Stimulated activated CD4-positive, alpha-beta T cell treated with anti-CD3 and anti-CD28 coated beads, Interleukin-2, amount 100 ng/mL, for 4 hours (primary cell): ENCODE measurements around the gene SAP30.

Source experiments
- DNase-seq: peaks from one replicate; pipeline ENCODE4 v3.0.0-alpha.2; 2020; ENCODE audit warnings: low read depth

The SAP30 gene, protein sequence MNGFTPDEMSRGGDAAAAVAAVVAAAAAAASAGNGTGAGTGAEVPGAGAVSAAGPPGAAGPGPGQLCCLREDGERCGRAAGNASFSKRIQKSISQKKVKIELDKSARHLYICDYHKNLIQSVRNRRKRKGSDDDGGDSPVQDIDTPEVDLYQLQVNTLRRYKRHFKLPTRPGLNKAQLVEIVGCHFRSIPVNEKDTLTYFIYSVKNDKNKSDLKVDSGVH

GRCh38 chr4:173370477-173371291, at the start of gene SAP30:
SAP30 (plus strand) TSS chr4:173370954; CDS start chr4:173371183, 229 bp downstream.
- peak; percentile 96 for DNase-seq

- DNase-seq: no peak
Measured at GRCh38 chr4:173325007-173325736, 45.6 kb upstream of the SAP30 start.

DNA sequence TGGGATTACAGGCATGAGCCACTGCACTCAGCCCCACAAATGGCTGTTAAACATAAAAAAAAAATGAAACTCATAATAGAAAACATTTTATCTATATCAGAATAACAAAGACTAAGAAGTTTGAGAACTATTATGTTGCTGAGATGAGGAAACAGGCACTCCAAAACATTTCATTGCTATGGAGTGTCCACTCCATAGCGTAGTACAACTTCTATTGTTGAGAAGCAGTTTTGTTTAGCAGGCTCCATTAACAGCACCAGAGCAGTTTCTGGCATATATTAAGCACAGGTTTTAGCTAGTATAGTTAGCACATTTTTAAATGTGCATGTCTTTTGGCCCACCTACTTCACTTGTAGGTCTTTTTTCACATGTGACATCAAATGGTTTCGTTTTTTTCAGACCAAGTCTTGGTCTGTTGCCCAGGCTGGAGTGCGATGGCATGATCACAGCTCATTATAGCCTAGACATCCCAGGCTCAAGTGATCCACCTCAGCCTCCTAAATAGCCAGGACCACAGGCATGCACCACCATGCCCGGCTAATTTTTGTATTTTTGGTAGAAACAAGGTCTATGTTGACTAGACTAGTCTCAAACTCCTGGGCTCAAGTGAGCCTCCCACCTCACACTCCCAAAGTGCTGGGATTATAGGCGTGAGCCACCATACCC, 42.4 kb upstream of the SAP30 start:
- no peak for DNase-seq

GRCh38 chr4:173330590-173330989, 40.2 kb upstream of the SAP30 start:
- DNase-seq: no peak

GRCh38 chr4:173332021-173332487, 38.7 kb upstream of the SAP30 start:
- DNase-seq: no peak

GRCh38 chr4:173332963-173333657, 37.6 kb upstream of the SAP30 start:
- peak; percentile 3 for DNase-seq

DNA sequence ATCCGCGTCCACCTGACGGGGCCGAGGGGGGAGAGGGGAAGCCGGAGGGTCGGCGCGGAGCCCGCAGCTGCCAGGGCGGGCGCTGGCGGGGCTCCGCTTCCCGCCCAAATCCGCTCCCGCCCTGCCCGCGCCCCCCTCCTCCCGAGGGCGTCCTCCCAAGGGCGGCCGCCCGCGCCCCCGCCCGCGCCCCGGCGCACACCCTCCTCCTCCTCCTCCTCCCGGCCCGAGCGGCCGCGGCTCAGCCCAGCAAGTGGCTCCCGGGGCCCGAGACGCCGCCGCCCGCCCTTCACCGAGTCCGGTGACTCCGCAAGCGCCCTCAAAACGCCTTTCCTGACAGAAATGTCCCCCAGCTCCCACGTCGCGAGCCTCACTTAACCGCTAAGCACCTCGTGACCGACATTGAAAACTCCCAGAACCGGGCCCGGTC, 37.1 kb upstream of the SAP30 start:
- peak; percentile 14 for DNase-seq

GRCh38 chr4:173334085-173334890, 36.5 kb upstream of the SAP30 start, which contains the start of gene HMGB2:
HMGB2 (minus strand) TSS chr4:173334358; CDS start chr4:173333649, 709 bp downstream.
- DNase-seq: peak; percentile 99

DNA sequence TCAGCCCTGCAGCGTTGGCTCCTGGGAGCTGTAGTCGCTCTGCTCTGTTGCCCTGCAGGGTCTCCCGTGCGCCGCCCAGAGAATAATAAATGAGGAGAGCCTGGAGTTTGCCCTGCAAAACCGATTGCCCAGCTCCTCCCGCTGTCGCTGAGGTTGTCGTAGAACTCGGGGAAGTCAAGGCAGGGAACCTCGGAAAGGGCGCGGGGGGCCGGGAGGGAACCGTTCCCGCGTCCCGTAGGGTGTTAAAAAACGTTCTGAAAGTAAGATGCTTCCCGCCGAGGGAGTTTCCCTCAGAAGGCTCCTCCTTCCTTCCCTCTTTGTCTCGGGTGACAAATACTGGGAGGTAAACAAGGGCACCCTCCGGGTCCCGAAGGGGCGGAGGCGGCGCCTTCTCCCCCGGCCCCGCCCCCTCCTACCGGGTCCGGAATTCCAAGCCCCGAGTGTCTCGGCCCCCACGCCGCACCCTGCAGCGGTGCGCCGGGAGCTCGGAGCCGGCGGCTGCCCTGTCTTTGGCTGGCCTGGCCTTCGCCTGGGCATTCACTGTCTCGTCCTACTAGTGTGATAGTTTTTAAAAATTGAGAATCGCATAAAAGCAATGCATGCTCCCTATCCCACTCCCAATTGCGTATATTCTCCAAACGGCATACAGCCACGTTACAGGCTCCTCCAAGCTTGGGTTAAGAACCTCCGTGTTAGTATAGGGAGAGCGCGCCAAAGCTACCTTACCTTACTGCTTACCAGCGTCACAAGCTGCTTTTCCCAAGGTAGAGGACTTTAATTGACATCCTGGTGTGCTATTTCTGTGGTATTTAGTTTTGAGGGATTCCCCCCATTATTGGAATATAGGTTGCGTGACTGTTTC, 35.6 kb upstream of the SAP30 start:
- DNase-seq: no peak

GRCh38 chr4:173337463-173337862, 33.3 kb upstream of the SAP30 start:
- DNase-seq: no peak

DNA sequence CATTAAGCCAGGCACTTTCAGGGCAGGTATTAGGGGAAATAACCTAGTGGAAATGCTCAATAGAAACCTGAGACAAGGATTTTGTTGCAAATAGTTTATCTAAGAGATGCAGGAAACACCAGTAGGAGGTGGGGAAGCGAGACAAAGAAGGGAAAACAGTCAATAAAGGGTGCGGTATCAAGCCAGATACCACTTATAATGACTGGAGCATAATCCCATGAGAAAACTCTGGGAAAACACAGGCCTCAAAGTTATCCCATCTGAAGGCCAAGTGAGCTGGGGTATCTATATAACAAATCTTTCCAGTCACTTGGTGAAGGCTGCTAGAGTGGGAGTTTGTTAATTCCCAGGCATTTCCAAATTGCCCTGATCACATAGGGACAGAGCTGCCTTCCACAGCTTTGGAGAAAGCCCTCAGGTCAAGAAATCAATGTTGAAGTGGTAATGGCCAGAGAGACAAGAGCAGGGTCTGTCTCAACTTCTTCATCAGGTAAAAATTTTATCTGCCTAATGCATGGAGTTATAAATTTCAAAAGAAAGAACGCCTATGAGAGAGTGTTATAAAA, 26.8 kb upstream of the SAP30 start:
- DNase-seq: no peak

- no peak for DNase-seq
Measured at GRCh38 chr4:173345648-173346047, 25.1 kb upstream of the SAP30 start.

DNA sequence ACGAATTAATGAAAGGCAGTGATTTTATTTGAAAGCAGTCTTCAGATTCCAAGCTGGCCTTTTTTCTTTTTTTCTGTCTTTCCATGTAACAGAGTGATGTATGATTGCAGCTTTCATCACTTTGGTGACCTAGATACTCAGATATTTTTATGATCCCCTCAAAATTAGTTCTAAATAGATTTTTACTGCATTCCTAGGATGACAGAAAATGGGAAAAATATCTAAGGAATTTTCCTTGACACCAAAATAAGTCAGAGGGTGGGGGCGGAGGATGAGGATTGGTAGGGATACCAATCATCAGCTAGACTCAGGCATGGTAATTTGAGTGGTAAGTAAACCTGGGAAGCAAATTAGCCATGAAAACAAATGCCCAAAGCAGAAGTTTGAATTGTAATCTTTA, 24.7 kb upstream of the SAP30 start:
- no peak for DNase-seq

- DNase-seq: no peak
Measured at GRCh38 chr4:173347467-173347866, 23.3 kb upstream of the SAP30 start.

DNA sequence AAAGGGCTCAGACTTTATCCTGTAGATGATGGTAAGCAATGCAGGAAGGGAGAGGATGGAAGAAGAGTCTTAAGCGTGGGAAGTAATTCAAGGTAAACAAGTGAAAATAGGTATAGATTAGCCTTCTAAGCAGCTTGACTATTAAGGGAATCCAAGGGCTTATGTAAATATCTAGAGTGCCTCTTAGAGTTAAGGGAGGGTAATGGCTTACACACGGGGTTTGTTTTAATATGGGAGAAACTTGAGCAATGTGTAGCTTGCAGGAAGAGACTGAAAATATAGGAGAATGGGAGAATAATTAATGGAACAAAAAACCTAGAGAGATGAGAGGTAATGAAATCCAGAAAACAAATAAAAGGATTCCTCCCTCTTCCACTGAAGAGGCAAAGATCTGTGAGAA, 12.8 kb upstream of the SAP30 start:
- no peak for DNase-seq

GRCh38 chr4:173360587-173361221, 10.1 kb upstream of the SAP30 start:
- no peak for DNase-seq

GRCh38 chr4:173362666-173363065, 8.1 kb upstream of the SAP30 start:
- DNase-seq: no peak

- no peak for DNase-seq
Measured at GRCh38 chr4:173365359-173365996, 5.3 kb upstream of the SAP30 start.
